Fibroblast of lung (primary cell): ENCODE measurements around the gene SLC1A4. TPM values are rescaled to one million over a fixed set of nuclear protein-coding genes. Genes with fewer than 3 reads are reported as not detected.
A peak's percentile ranks its signal among the peaks of the same experiment; 100 is the strongest.

ENCODE experiments used
- DNase-seq, 2 donors: peaks; one replicate each; pipeline versions ENCODE4 v3.0.0 to v3.0.0-alpha.2; 2010; ENCODE audit warnings: low read depth in 2 of 2
- H2AFZ ChIP-seq: 2 replicates; pipeline ENCODE4 v1.5.1; 2012; ENCODE audit warnings: low read length, control low read depth, inconsistent platforms
- H3K27ac ChIP-seq: 2 replicates; pipeline ENCODE4 v1.5.1; 2011; ENCODE audit warnings: low read length, control low read depth; ENCODE audit not compliant: insufficient read depth
- H3K27me3 ChIP-seq: 2 replicates; pipeline ENCODE4 v1.5.1; 2011; ENCODE audit warnings: mild to moderate bottlenecking, low read length; ENCODE audit not compliant: control insufficient read depth, insufficient read depth
- H3K36me3 ChIP-seq: 2 replicates; pipeline ENCODE4 v1.5.1; 2011; ENCODE audit warnings: low read length; ENCODE audit not compliant: control insufficient read depth, insufficient read depth
- H3K4me1 ChIP-seq: 2 replicates; pipeline ENCODE4 v1.5.1; 2011; ENCODE audit warnings: low read length; ENCODE audit not compliant: control insufficient read depth, insufficient read depth; ENCODE audit errors: extremely low read depth
- H3K4me2 ChIP-seq: 2 replicates; pipeline ENCODE4 v1.5.1; 2011; ENCODE audit warnings: low read length, control low read depth; ENCODE audit not compliant: insufficient read depth; ENCODE audit errors: extremely low read depth
- H3K4me3 ChIP-seq, 4 experiments: fragments of 200-600 bp in 1 of 4; sonication (generic) in 1 of 4; replicated peaks in 1 of 4; 2 replicates each; pipeline ENCODE4 v1.5.1; 2011 to 2016; ENCODE audit warnings: low read length in 4 of 4, low read depth in 3 of 4, mild to moderate bottlenecking in 3 of 4, control low read depth in 2 of 4, inconsistent platforms in 1 of 4, mixed read lengths in 1 of 4; ENCODE audit not compliant: insufficient read depth in 1 of 4; ENCODE audit errors: control extremely low read depth in 1 of 4
- H3K79me2 ChIP-seq: 2 replicates; pipeline ENCODE4 v1.5.1; 2012; ENCODE audit warnings: mild to moderate bottlenecking, low read length, inconsistent platforms; ENCODE audit not compliant: control insufficient read depth, insufficient read depth
- H3K9ac ChIP-seq: 2 replicates; pipeline ENCODE4 v1.5.1; 2011; ENCODE audit warnings: mild to moderate bottlenecking, low read length, control low read depth; ENCODE audit not compliant: insufficient read depth
- H3K9me3 ChIP-seq: 2 replicates; pipeline ENCODE4 v1.5.1; 2012; ENCODE audit warnings: low read depth, low read length; ENCODE audit not compliant: control insufficient read depth, insufficient read depth
- H4K20me1 ChIP-seq: 2 replicates; pipeline ENCODE4 v1.5.1; 2011; ENCODE audit warnings: low read length; ENCODE audit not compliant: control insufficient read depth, insufficient read depth; ENCODE audit errors: extremely low read depth
- CTCF ChIP-seq, 2 donors: IDR thresholded peaks in 1 of 2; conservative IDR thresholded peaks in 1 of 2; 1 replicate in 1 of 2; 2 replicates in 1 of 2; pipeline ENCODE4 v1.5.1; 2011 to 2012; ENCODE audit warnings: low read length in 2 of 2, control low read depth in 1 of 2, inconsistent platforms in 1 of 2, low read depth in 1 of 2, mild to moderate bottlenecking in 1 of 2
- EZH2 ChIP-seq: IDR thresholded peaks from 2 replicates; pipeline ENCODE4 v1.5.1; 2012; ENCODE audit warnings: low read length, control low read depth, mild to moderate bottlenecking; ENCODE audit errors: missing control alignments
- polyA plus RNA-seq, 2 donors: library from polyadenylated mRNA; depleted of rRNA in 1 of 2; stranded (reverse) in 1 of 2; unstranded in 1 of 2; fragments of >200 nt; gene quantifications; 2 replicates each; pipeline ENCODE4 v1.2.1, GENCODE V29; 2011 to 2012; ENCODE audit warnings: missing spikeins in 1 of 2
- total RNA-seq: library from RNA; depleted of rRNA; stranded (reverse); fragments of >200 nt; gene quantifications from 2 replicates; pipeline ENCODE4 v1.2.1, GENCODE V29; 2014

SLC1A4 gene
- total and polyA plus RNA-seq, 2 donors (not counting 1 experiment from before 2014, with no cell fraction given) = 4.9 to 20.8 TPM

DNA sequence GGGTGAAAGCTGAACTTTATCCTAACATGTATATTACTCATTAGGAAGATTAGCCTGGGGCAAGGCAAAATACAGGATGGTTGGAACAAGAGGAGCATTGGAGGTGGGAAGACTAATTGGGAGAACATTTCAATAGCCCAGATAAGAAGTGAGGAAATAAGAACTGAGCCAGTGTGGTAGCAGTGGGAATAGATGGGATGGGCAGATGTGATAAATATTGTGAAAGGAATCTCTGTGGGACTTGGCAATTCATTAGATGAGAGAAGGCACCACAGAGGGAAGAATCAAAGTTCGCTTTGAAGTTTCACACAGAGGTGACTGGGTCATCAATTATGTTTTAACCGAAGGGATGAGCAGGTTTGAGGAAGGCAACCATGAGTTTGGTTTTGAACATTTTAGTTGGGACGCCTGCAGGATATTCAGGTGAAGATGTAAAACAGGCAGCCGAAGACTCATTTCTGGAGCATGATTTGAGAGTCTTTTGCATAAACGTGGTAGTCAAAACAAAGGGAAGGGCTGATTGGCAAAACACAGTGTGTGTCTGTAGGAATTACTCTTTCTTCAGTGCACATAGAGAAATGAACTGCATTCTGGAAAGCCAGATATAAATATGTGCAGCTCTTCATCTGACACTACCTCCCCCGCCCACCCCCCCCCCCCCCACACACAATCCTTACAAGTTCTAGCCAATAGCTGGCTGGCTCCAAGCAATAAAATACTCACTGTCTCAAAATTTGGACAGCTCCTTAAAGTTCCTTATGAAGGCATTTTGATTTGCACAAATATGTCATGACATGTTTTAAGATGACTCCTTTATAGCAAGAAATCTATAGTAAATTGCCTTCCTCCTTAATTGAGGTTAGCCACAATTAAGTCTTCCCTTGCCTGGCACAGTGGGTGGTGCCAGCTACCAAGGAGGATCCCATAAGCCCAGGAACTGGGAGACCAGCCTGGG, 1.9 kb upstream of the SLC1A4 start:
- no peak overlapping the region for H3K9ac ChIP-seq
- no peaks in the 10 kb centered on the region for H3K36me3 ChIP-seq
- H3K4me3 ChIP-seq = peak overlapping the region in 3 of 4 experiments; percentile 23 to 74 (median 48)
- H3K4me2 ChIP-seq = peak overlapping the region; percentile 73
- H3K79me2 ChIP-seq = no peaks in the 10 kb centered on the region
- no peaks in the 10 kb centered on the region for H3K9me3 ChIP-seq
- peaks cover 3% of the 10 kb centered on the region for H3K4me1 ChIP-seq
- no peaks in the 10 kb centered on the region for H4K20me1 ChIP-seq
- peak; percentile 25 to 65 for DNase-seq
- H2AFZ ChIP-seq = no peak overlapping the region
- H3K27me3 ChIP-seq = no peaks in the 10 kb centered on the region
- TF ChIP-seq EZH2 = no peak
- TF ChIP-seq CTCF (conservative IDR thresholded peaks at IDR 0.05 in 1 of 2, IDR thresholded peaks at IDR 0.05 in 1 of 2; ENCODE audit: low read depth in 1 of 2, low read length in 2 of 2) = no peak
- H3K27ac ChIP-seq = no peak overlapping the region

DNA sequence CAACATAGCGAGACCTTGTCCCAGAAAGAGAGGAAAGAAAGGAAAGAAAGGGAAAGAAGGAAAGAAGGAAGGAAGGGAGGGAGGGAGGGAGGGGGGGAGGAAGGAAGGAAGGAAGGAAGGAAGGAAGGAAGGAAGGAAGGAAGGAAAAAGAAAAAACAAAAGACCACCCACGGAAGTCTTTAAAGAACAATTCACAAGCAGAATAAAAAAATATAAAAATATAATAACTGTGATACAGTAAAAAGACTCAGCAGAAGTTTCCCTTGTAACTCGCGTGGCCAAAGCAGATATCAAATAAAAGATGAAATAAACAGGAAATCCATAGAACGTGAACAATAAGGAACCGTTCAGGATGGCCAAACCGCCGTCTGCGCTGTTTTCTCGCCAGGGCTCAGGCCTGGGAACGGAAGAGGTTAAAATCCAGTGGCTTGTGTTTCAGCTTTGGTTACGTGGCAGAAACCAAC, 1.2 kb upstream of the SLC1A4 start:
- no peaks in the 10 kb centered on the region for H4K20me1 ChIP-seq
- DNase-seq = peak in 1 of 2 donors; percentile 90

More for the DNA sequence above, 1.2 kb upstream of the SLC1A4 start:
- Histone ChIP-seq H3K27me3 (no peaks in the 10 kb centered on the region), H3K4me1 (peaks cover 3% of the 10 kb centered on the region), H3K79me2 (no peaks in the 10 kb centered on the region), H3K9ac (peak overlapping the region; percentile 91), H3K9me3 (no peaks in the 10 kb centered on the region), H3K4me3 (peak overlapping the region; percentile 69 to 80 (median 74)), H3K4me2 (peak overlapping the region; percentile 83), H3K27ac (peak overlapping the region; percentile 87), H3K36me3 (no peaks in the 10 kb centered on the region), H2AFZ (peak overlapping the region; percentile 70)
- TF ChIP-seq CTCF (conservative IDR thresholded peaks at IDR 0.05 in 1 of 2, IDR thresholded peaks at IDR 0.05 in 1 of 2; ENCODE audit: low read depth in 1 of 2, low read length in 2 of 2) (no peak), EZH2 (no peak)
